GM10266 (cell line): Measurements from ENCODE around the gene PARD6G.

Experiments
- DNase-seq: peaks from one replicate; pipeline ENCODE4 v3.0.0; 2012; ENCODE audit errors: extremely low spot score
- TF ChIP-seq, protein P1 (sequence below): IDR thresholded peaks from 2 replicates; pipeline ENCODE4 v1.5.1; 2012; ENCODE audit warnings: mild to moderate bottlenecking, low read depth; ENCODE audit not compliant: control insufficient read depth, insufficient read depth; ENCODE audit errors: missing control alignments

The PARD6G gene

DNA sequence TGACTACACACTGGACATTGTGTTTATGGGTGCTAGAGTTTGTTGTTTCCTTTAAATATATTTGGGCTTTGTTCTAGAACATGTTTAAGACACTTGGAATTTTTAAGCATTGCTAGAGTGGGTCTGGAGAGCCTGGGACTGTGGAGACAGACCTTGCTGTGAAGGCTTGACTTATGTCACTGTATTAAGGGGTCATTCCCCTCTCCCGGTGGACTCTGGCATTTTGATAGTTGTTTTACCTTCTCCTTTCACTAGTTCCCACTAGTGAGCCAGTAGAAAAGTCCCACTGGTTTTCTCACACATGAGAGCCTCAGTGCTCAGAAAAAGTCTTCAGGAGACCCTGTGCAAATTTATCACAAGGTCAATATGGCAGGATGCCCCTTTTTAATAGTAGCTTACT is 119.7 kb downstream of the PARD6G start:
- DNase-seq, result no peak
- TF ChIP-seq, protein P1, sequence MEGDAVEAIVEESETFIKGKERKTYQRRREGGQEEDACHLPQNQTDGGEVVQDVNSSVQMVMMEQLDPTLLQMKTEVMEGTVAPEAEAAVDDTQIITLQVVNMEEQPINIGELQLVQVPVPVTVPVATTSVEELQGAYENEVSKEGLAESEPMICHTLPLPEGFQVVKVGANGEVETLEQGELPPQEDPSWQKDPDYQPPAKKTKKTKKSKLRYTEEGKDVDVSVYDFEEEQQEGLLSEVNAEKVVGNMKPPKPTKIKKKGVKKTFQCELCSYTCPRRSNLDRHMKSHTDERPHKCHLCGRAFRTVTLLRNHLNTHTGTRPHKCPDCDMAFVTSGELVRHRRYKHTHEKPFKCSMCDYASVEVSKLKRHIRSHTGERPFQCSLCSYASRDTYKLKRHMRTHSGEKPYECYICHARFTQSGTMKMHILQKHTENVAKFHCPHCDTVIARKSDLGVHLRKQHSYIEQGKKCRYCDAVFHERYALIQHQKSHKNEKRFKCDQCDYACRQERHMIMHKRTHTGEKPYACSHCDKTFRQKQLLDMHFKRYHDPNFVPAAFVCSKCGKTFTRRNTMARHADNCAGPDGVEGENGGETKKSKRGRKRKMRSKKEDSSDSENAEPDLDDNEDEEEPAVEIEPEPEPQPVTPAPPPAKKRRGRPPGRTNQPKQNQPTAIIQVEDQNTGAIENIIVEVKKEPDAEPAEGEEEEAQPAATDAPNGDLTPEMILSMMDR, result no peak

DNA sequence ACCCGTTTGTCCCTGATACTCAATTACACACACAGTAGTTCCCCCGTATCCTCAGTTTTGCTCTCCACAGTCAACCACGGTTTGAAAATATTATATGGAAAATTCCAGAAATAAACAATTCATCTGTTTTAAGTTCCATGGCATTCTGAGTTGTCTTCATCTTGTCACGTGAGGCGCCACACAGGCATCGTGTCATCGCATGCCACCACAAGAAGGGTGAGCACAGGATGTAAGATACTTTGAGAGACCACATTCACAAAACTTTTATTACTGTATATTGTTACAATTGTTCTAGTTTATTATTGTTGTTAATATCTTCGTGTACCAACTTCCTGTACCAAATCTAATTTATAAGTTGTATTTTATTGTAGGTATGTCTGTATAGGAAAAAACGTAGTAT is 120.5 kb downstream of the PARD6G start:
- TF ChIP-seq, protein P1, result no peak
- no peak for DNase-seq

DNA sequence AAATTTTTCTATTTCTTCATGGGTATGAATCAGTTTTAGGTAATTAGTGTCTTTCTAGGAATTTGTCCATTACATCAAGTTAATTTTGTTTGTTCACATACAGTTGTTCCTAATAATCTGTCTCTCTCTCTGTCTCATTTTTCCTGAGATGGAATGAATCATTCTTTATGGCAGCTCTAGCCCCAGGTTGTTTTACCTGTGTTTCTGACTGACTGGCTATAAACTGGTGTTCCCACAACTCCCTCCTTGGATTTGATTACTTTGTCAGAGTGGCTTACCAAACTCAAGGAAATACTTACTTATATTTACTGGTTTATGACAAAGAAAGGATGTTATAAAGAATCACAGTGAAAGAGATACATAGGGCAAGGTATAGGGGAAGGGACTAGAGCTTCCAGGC is 123.2 kb downstream of the PARD6G start:
- TF ChIP-seq, protein P1, result no peak
- no peak for DNase-seq

DNA sequence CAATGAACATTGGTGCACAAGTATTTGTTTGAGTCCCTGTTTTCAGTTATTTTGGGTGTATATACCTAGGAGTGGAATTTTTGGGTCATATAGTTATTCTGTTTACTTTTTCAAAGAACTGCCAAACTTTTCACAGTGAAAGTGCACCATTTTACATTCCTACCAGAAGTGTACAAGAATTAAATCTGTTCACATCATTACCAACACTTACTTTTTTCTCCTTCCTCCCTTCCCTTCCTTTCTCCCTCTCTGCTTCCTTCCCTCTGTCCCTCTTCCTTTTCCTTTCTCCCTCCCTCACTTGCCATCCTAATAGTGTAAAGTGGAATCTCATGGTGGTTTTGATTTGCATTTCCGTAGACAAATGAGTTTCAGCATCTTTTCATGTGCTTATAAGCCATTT is 126.4 kb downstream of the PARD6G start:
- TF ChIP-seq, protein P1, result no peak
- DNase-seq, result no peak

- TF ChIP-seq, protein P1, result no peak
- DNase-seq, result no peak
These were observed 128.2 kb downstream of the PARD6G start for GRCh38 chr18:80119111-80119510.

GRCh38 chr18:80115035-80115434 is 132.3 kb downstream of the PARD6G start:
- DNase-seq, result no peak
- TF ChIP-seq, protein P1, result no peak

DNA sequence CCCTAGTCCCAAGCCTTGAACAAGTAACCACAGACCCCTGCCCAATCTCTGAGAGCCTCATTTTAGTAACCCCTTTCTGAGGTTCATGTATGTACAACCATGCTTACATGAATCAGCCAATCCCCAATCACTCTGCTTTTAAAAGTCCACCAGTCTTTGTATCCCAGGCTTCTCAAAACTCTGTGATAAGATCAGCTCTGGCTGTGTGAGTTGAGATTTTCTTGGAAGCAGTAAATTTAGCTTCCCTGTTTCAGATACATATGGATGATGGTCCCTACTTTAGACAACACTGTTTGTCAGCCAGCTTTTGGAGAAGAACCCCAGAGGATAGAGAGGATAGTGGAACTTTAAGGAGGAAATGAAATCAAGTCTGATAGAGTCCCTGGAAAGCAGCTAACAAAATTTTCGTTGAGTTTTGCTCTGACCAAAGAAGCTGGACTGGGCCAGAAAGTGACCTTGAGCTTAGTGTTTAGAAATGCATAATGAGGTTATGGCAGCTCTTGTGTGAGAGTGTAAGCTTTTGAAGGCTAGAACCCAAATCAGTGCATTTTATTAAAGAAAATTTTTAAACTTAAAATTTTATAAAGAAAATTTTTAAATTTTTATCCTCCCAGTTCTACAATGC is 134.6 kb downstream of the PARD6G start:
- TF ChIP-seq, protein P1, result no peak
- DNase-seq, result no peak
